NCI-H1048 (cell line): Measurements from ENCODE around the gene FILIP1L.

ENCODE experiments used
- DNase-seq: peaks from one replicate; lab custom pipeline; 2025; lab: John Stamatoyannopoulos, UW

FILIP1L gene

GRCh38 chr3:100042166-100042981 is 71.9 kb downstream of the FILIP1L start:
- DNase-seq = no peak

- DNase-seq = no peak
These were observed 73.0 kb downstream of the FILIP1L start for GRCh38 chr3:100041328-100041749.

GRCh38 chr3:100040451-100041225 is 73.7 kb downstream of the FILIP1L start:
- no peak for DNase-seq

- no peak for DNase-seq
These were observed 75.2 kb downstream of the FILIP1L start for GRCh38 chr3:100039075-100039474.

- DNase-seq = no peak
These were observed 80.3 kb downstream of the FILIP1L start for GRCh38 chr3:100033903-100034471.

GRCh38 chr3:100033184-100033583 is 81.1 kb downstream of the FILIP1L start:
- DNase-seq = no peak

- no peak for DNase-seq
These were observed 82.1 kb downstream of the FILIP1L start for GRCh38 chr3:100032243-100032642.

GRCh38 chr3:100030914-100031425 is 83.3 kb downstream of the FILIP1L start:
- no peak for DNase-seq

GRCh38 chr3:100030346-100030745 is 84.0 kb downstream of the FILIP1L start:
- DNase-seq = no peak

- no peak for DNase-seq
These were observed 84.6 kb downstream of the FILIP1L start for GRCh38 chr3:100029689-100030088.

- no peak for DNase-seq
These were observed 85.2 kb downstream of the FILIP1L start for GRCh38 chr3:100029052-100029451.

GRCh38 chr3:100027321-100027720 is 87.0 kb downstream of the FILIP1L start:
- DNase-seq = no peak

- DNase-seq = no peak
These were observed 89.6 kb downstream of the FILIP1L start for GRCh38 chr3:100024520-100025303.

- DNase-seq = no peak
These were observed 90.7 kb downstream of the FILIP1L start for GRCh38 chr3:100023595-100023994.

- DNase-seq = peak; percentile 42
These were observed 91.2 kb downstream of the FILIP1L start for GRCh38 chr3:100023150-100023549.

GRCh38 chr3:100022506-100022905 is 91.8 kb downstream of the FILIP1L start:
- DNase-seq = no peak

- no peak for DNase-seq
These were observed 93.2 kb downstream of the FILIP1L start for GRCh38 chr3:100020876-100021644.

- DNase-seq = no peak
These were observed 94.6 kb downstream of the FILIP1L start for GRCh38 chr3:100019719-100020118.

GRCh38 chr3:100018806-100019205 is 95.5 kb downstream of the FILIP1L start:
- DNase-seq = no peak

- no peak for DNase-seq
These were observed 104.2 kb downstream of the FILIP1L start for GRCh38 chr3:100010087-100010417.
